ENCODE results near the gene L3MBTL4.

DNA sequence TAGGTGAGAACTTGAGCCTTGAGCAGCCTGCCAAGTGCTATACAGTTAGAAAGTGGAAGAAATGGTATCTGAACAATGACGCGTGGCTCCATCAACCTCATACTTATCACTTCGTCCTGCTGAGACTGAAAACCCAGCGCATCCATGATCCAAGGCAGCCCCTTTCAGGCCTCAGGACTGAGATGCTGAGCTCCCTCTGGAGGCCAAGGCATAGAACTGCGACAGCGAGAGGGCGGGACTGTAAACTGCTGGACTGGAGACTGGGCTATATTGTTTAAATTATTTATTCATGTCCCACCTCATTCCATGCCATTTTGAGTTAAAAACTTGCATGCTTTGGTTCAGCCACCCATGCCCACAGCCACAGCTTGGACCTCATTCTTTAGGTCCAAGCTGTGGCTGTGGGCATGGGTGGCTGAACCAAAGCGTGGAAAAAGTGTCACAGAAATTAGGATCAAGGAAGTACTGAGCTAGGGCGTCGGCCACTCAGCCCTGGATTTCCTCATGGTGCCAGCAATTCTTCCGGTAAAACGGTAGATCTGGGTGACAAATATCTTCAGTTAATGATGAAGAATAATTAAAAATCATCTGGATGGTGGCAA lies 195.5 kb downstream of the L3MBTL4 start:
- TF ChIP-seq POLR2AphosphoS5 (IDR thresholded peaks at IDR 0.05; ENCODE audit: low read depth, low read length) (no peak), POLR2A (IDR thresholded peaks at IDR 0.05; ENCODE audit: low read depth, low read length) (no peak), TAF1 (IDR thresholded peaks at IDR 0.05; ENCODE audit: borderline replicate concordance, low read depth, low read length) (no peak)

Measured in GM12892 (cell line).